Esophagus muscularis mucosa (tissue), 3 donors: ENCODE results near the gene OGFOD2.

Source experiments
- POLR2A ChIP-seq: fragments of 450-650 bp; IDR thresholded peaks from one replicate; pipeline ENCODE4 v1.6.1; 2017; ENCODE audit warnings: antibody characterized with exemption, moderate library complexity, mild to moderate bottlenecking, low read depth
- POLR2AphosphoS5 ChIP-seq, 2 donors: sonication (generic); formaldehyde crosslinking; IDR thresholded peaks; one replicate each; pipeline ENCODE4 v1.6.1; 2017; ENCODE audit warnings: antibody characterized with exemption in 2 of 2
- TF ChIP-seq, protein P1 (sequence below), 3 experiments: fragments of 200-600 bp in 2 of 3; fragments of 450-650 bp in 1 of 3; sonication (generic) in 2 of 3; IDR thresholded peaks; one replicate each; pipeline ENCODE4 v1.5.1; 2017 to 2019; ENCODE audit warnings: antibody characterized with exemption in 3 of 3, mild to moderate bottlenecking in 2 of 3, moderate library complexity in 1 of 3

GRCh38 chr12:122997343-122998250, 22.6 kb downstream of the OGFOD2 start:
- TF ChIP-seq POLR2A (no peak), POLR2AphosphoS5 (IDR thresholded peaks at IDR 0.05) (no peak)
- TF ChIP-seq, protein P1, sequence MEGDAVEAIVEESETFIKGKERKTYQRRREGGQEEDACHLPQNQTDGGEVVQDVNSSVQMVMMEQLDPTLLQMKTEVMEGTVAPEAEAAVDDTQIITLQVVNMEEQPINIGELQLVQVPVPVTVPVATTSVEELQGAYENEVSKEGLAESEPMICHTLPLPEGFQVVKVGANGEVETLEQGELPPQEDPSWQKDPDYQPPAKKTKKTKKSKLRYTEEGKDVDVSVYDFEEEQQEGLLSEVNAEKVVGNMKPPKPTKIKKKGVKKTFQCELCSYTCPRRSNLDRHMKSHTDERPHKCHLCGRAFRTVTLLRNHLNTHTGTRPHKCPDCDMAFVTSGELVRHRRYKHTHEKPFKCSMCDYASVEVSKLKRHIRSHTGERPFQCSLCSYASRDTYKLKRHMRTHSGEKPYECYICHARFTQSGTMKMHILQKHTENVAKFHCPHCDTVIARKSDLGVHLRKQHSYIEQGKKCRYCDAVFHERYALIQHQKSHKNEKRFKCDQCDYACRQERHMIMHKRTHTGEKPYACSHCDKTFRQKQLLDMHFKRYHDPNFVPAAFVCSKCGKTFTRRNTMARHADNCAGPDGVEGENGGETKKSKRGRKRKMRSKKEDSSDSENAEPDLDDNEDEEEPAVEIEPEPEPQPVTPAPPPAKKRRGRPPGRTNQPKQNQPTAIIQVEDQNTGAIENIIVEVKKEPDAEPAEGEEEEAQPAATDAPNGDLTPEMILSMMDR (IDR thresholded peaks at IDR 0.05) = no peak
